H1 (cell line): ENCODE data around the gene EN2. TPM values are rescaled to one million over a fixed set of nuclear protein-coding genes. Genes with fewer than 3 reads are reported as not detected.

Experiments
- CTCF ChIA-PET: fragments of 300-600 bp; sonication (Branson Sonifier 250); formaldehyde crosslinking; loops from one replicate; lab custom pipeline; 2021; ENCODE audit not compliant: partially characterized antibody; lab: Charles Lee
- POLR2A ChIA-PET: fragments of 300-600 bp; sonication (Branson Sonifier 250); formaldehyde crosslinking; loops from one replicate; lab custom pipeline; 2021; ENCODE audit warnings: inconsistent platforms; ENCODE audit not compliant: partially characterized antibody; lab: Charles Lee
- DNase-seq, 2 experiments: peaks; one replicate each; pipeline versions ENCODE4 v3.0.0 to v3.0.0-alpha.2; 2010 to 2022; ENCODE audit warnings: low spot score in 2 of 2, low read depth in 1 of 2, mixed read lengths in 1 of 2
- FAIRE-seq: peaks from 2 replicates; lab custom pipeline; 2011; peaks lifted over from hg19 to GRCh38; lab: Jason Lieb, UNC
- H2AFZ ChIP-seq: 2 replicates; pipeline ENCODE4 v1.8.1; 2012; ENCODE audit warnings: low read length, inconsistent platforms
- H2AK5ac ChIP-seq: 2 replicates; pipeline ENCODE4 v1.6.1; 2013; ENCODE audit warnings: low read depth, low read length
- H2BK120ac ChIP-seq: replicated peaks from 2 replicates; pipeline ENCODE3; 2013; ENCODE audit warnings: low read depth, low read length, inconsistent platforms
- H2BK12ac ChIP-seq: 2 replicates; pipeline ENCODE4 v1.6.1; 2013; ENCODE audit warnings: low read depth, low read length
- H2BK15ac ChIP-seq: 2 replicates; pipeline ENCODE4 v1.6.1; 2013; ENCODE audit warnings: low read length
- H2BK20ac ChIP-seq: 2 replicates; pipeline ENCODE4 v1.6.1; 2013; ENCODE audit warnings: low read length
- H2BK5ac ChIP-seq: 2 replicates; pipeline ENCODE4 v1.6.1; 2013; ENCODE audit warnings: low read depth, low read length
- H3K14ac ChIP-seq: 2 replicates; pipeline ENCODE4 v1.6.1; 2013; ENCODE audit warnings: inconsistent platforms; ENCODE audit not compliant: insufficient read length
- H3K18ac ChIP-seq: 2 replicates; pipeline ENCODE4 v1.6.1; 2013; ENCODE audit warnings: low read length; ENCODE audit errors: extremely low read depth
- H3K23ac ChIP-seq: 2 replicates; pipeline ENCODE4 v1.6.1; 2013; ENCODE audit warnings: inconsistent platforms; ENCODE audit not compliant: insufficient read length
- H3K23me2 ChIP-seq: 2 replicates; pipeline ENCODE4 v1.6.1; 2013; ENCODE audit warnings: low read depth, low read length
- H3K27ac ChIP-seq: 2 replicates; pipeline ENCODE4 v1.6.1; 2011; ENCODE audit warnings: low read depth, low read length, inconsistent platforms
- H3K27me3 ChIP-seq, 4 experiments: replicated peaks in 1 of 4; 1 replicate in 1 of 4; 2 replicates in 3 of 4; pipeline versions ENCODE4 v1.6.1 to v1.8.1; 2011 to 2013; ENCODE audit warnings: low read length in 3 of 4, mild to moderate bottlenecking in 3 of 4, inconsistent platforms in 2 of 4, mixed read lengths in 2 of 4, moderate library complexity in 1 of 4; ENCODE audit not compliant: control insufficient read depth in 3 of 4, insufficient read depth in 3 of 4; ENCODE audit errors: extremely low read depth in 1 of 4
- H3K36me3 ChIP-seq, 4 experiments: 2 replicates each; pipeline versions ENCODE4 v1.6.1 to v1.8.1; 2011 to 2013; ENCODE audit warnings: mild to moderate bottlenecking in 4 of 4, low read length in 3 of 4, moderate library complexity in 2 of 4, control low read depth in 1 of 4, inconsistent platforms in 1 of 4; ENCODE audit not compliant: insufficient read depth in 4 of 4, control insufficient read depth in 2 of 4
- H3K4ac ChIP-seq: replicated peaks from 2 replicates; pipeline ENCODE3; 2013; ENCODE audit warnings: low read length, low read depth, mixed read lengths, inconsistent platforms; ENCODE audit not compliant: insufficient read length
- H3K4me1 ChIP-seq, 4 experiments: replicated peaks in 1 of 4; 1 replicate in 1 of 4; 2 replicates in 3 of 4; pipeline versions ENCODE4 v1.6.1 to v1.8.1; 2011 to 2013; ENCODE audit warnings: low read length in 3 of 4, inconsistent platforms in 2 of 4, mixed read lengths in 1 of 4; ENCODE audit not compliant: insufficient read depth in 4 of 4, control insufficient read depth in 3 of 4
- H3K4me2 ChIP-seq, 2 experiments: 2 replicates each; pipeline versions ENCODE4 v1.6.1 to v1.8.1; 2011 to 2013; ENCODE audit warnings: low read depth in 2 of 2, low read length in 2 of 2, control low read depth in 1 of 2, inconsistent platforms in 1 of 2, mild to moderate bottlenecking in 1 of 2; ENCODE audit not compliant: insufficient read depth in 1 of 2
- H3K4me3 ChIP-seq, 4 experiments: fragments of 200-600, 300-600 bp in 1 of 4; sonication (generic), shearing (Covaris generic), sonication (Bioruptor Twin) in 1 of 4; 2 replicates each; pipeline versions ENCODE4 v1.5.1 to v1.8.1; 2011 to 2016; ENCODE audit warnings: low read length in 4 of 4, low read depth in 3 of 4, control low read depth in 2 of 4, inconsistent platforms in 2 of 4, mild to moderate bottlenecking in 2 of 4, mixed read lengths in 1 of 4, moderate library complexity in 1 of 4; ENCODE audit not compliant: insufficient read depth in 2 of 4; ENCODE audit errors: extremely low read depth in 1 of 4
- H3K56ac ChIP-seq: replicated peaks from 2 replicates; pipeline ENCODE3; 2013; ENCODE audit warnings: low read depth, mild to moderate bottlenecking, mixed read lengths, low read length, inconsistent platforms; ENCODE audit not compliant: insufficient read length
- H3K79me1 ChIP-seq: 2 replicates; pipeline ENCODE4 v1.6.1; 2013; ENCODE audit warnings: low read depth, low read length, control low read depth
- H3K79me2 ChIP-seq, 2 experiments: 2 replicates each; pipeline versions ENCODE4 v1.6.1 to v1.8.1; 2012 to 2013; ENCODE audit warnings: low read length in 2 of 2, mild to moderate bottlenecking in 2 of 2, inconsistent platforms in 1 of 2; ENCODE audit not compliant: insufficient read depth in 2 of 2, control insufficient read depth in 1 of 2
- H3K9ac ChIP-seq, 4 experiments: replicated peaks in 1 of 4; 1 replicate in 1 of 4; 2 replicates in 3 of 4; pipeline versions ENCODE4 v1.6.1 to v1.8.1; 2011 to 2013; ENCODE audit warnings: low read depth in 3 of 4, low read length in 3 of 4, control low read depth in 2 of 4, mild to moderate bottlenecking in 2 of 4, moderate library complexity in 2 of 4, inconsistent platforms in 1 of 4; ENCODE audit errors: extremely low read depth in 1 of 4
- H3K9me3 ChIP-seq, 2 experiments: 2 replicates each; pipeline versions ENCODE4 v1.6.1 to v1.8.1; 2012 to 2013; ENCODE audit warnings: mild to moderate bottlenecking in 2 of 2, moderate library complexity in 2 of 2, control low read depth in 1 of 2, inconsistent platforms in 1 of 2, low read depth in 1 of 2, low read length in 1 of 2, mixed read lengths in 1 of 2; ENCODE audit not compliant: insufficient read depth in 2 of 2
- H4K20me1 ChIP-seq, 2 experiments: replicated peaks in 1 of 2; 2 replicates each; pipeline versions ENCODE3 to v1.8.1; 2011 to 2013; ENCODE audit warnings: inconsistent platforms in 2 of 2, low read length in 2 of 2, mild to moderate bottlenecking in 1 of 2; ENCODE audit not compliant: insufficient read depth in 2 of 2, control insufficient read depth in 1 of 2
- H4K5ac ChIP-seq: 2 replicates; pipeline ENCODE4 v1.6.1; 2013; ENCODE audit warnings: low read length, low read depth, mixed read lengths, inconsistent platforms; ENCODE audit not compliant: insufficient read length
- H4K8ac ChIP-seq: 2 replicates; pipeline ENCODE4 v1.8.0; 2013; ENCODE audit warnings: mild to moderate bottlenecking, moderate library complexity, low read length, inconsistent platforms; ENCODE audit not compliant: insufficient read depth; ENCODE audit errors: extremely low read depth
- H4K91ac ChIP-seq: replicated peaks from 2 replicates; pipeline ENCODE3; 2013; ENCODE audit warnings: low read length, mixed read lengths, inconsistent platforms; ENCODE audit not compliant: insufficient read length
- CBX5 ChIP-seq: fragments of 300-800, 300-1000 bp; sonication (generic); IDR thresholded peaks from 2 replicates; pipeline ENCODE4 v1.7.1; 2016; ENCODE audit warnings: antibody characterized with exemption, low read length, low read depth
- EGR1 ChIP-seq: IDR thresholded peaks from 2 replicates; pipeline ENCODE4 v1.6.1; 2011; ENCODE audit warnings: low read depth, low read length, borderline replicate concordance
- HDAC6 ChIP-seq: IDR thresholded peaks from one replicate; pipeline ENCODE4 v1.7.1; 2012; ENCODE audit warnings: low read depth, mild to moderate bottlenecking, inconsistent platforms, low read length, moderate library complexity
- KDM5A ChIP-seq: fragments of 200-600 bp; IDR thresholded peaks from 2 replicates; pipeline ENCODE4 v1.7.1; 2012; ENCODE audit warnings: mild to moderate bottlenecking, low read length, inconsistent platforms, mixed read lengths
- POLR2AphosphoS5 ChIP-seq: IDR thresholded peaks from 2 replicates; pipeline ENCODE4 v1.6.1; 2011; ENCODE audit warnings: low read depth, low read length
- WGBS, 2 experiments: shearing (Covaris generic) in 1 of 2; methylation state at CpG; one replicate each; pipeline versions ENCODE4 v1.1.6 to v1.1.7; 2013 to 2015; ENCODE audit warnings: low lambda C conversion rate in 2 of 2, mixed read lengths in 2 of 2, inconsistent platforms in 1 of 2, low coverage in 1 of 2, missing lambda C conversion rate in 1 of 2; ENCODE audit not compliant: insufficient replicate concordance in 2 of 2, insufficient coverage in 1 of 2, insufficient read length in 1 of 2; ENCODE audit errors: extremely low coverage in 1 of 2, missing lambda C conversion rate in 1 of 2; 5-methylcytosine and 5-hydroxymethylcytosine counted together
- polyA plus RNA-seq, 7 experiments: library from polyadenylated mRNA; depleted of rRNA in 3 of 7; stranded (reverse) in 5 of 7; unstranded in 2 of 7; fragments of >200 nt in 5 of 7; fragments of 200-250 nt in 2 of 7; gene quantifications; 1 replicate in 5 of 7; 2 replicates in 1 of 7; 4 replicates in 1 of 7; pipeline versions ENCODE4 v1.2.1 to v1.2.3, GENCODE V29; 2011 to 2013; ENCODE audit warnings: missing spikeins in 2 of 7, mixed read lengths in 2 of 7
- total RNA-seq: library from RNA; stranded (reverse); fragmentation: NEBNext Ultra II Directional; extraction: Animal tissue kit (Norgen Biotek cat#: 25700); gene quantifications from 2 replicates; pipeline ENCODE4 v1.2.1, GENCODE V29; 2021

Gene EN2
- total and polyA plus RNA-seq, 2 of the 8 experiments (the other 6 are each of a cell fraction or from before 2014, with no cell fraction given) = not detected

GRCh38 chr7:155483245-155483644 lies 25.3 kb downstream of the EN2 start:
- H2BK15ac ChIP-seq = no peak overlapping the region
- H3K9me3 ChIP-seq = no peaks in the 10 kb centered on the region
- H3K4ac ChIP-seq = no peak overlapping the region
- H3K4me3 ChIP-seq = no peak overlapping the region
- H3K79me2 ChIP-seq = no peaks in the 10 kb centered on the region
- no peaks in the 10 kb centered on the region for H4K20me1 ChIP-seq
- no peak overlapping the region for H3K18ac ChIP-seq
- no peaks in the 10 kb centered on the region; a peak in 1 of 8 replicates for H3K36me3 ChIP-seq
- no peak overlapping the region for H3K9ac ChIP-seq
- TF ChIP-seq KDM5A (no peak), POLR2AphosphoS5 (no peak), CBX5 (no peak), HDAC6 (no peak), EGR1 (peak; percentile 64; the same call in 1 of the 2 replicates)
- H3K27ac ChIP-seq = no peak overlapping the region
- no peak overlapping the region for H2AK5ac ChIP-seq
- H2BK12ac ChIP-seq = no peak overlapping the region
- H3K4me1 ChIP-seq = peaks cover 0 to 6% (median 3%) of the 10 kb centered on the region in 4 experiments; a peak in 4 of 7 replicates
- CTCF ChIA-PET = interaction anchor here (1.0 to 1.3 kb wide), 2 partner anchors 11 to 556 kb away, joined by 3 to 7 read pairs; no protein-coding TSS in a partner anchor
- no peak overlapping the region for H4K5ac ChIP-seq
- no peak for DNase-seq
- no peak overlapping the region for H2BK120ac ChIP-seq
- no peak overlapping the region for H4K91ac ChIP-seq
- H3K23me2 ChIP-seq = no peaks in the 10 kb centered on the region
- POLR2A ChIA-PET = no interaction called here
- H3K56ac ChIP-seq = no peak overlapping the region
- no peak for FAIRE-seq
- no peaks in the 10 kb centered on the region for H3K79me1 ChIP-seq
- H3K4me2 ChIP-seq = peak overlapping the region; percentile 4 to 30; a peak in 2 of 4 replicates
- no peak overlapping the region for H2BK20ac ChIP-seq
- H3K27me3 ChIP-seq = peaks cover 2 to 48% (median 37%) of the 10 kb centered on the region in 4 experiments
- H3K14ac ChIP-seq = no peak overlapping the region
- H2BK5ac ChIP-seq = no peak overlapping the region
- H2AFZ ChIP-seq = no peak overlapping the region
- H3K23ac ChIP-seq = no peak overlapping the region
- no peak overlapping the region for H4K8ac ChIP-seq
- 33% methylated on average over 13 of the region's 13 CpGs; no CpG with 5 or more reads in 1 of the 2 experiments for WGBS, 2 experiments
